Left ventricle myocardium superior (tissue), 1 donor: Measurements from ENCODE around the gene SRGAP2C. TPM values are rescaled to one million over a fixed set of nuclear protein-coding genes. Genes with fewer than 3 reads are reported as not detected.
"Not testable (repeated sequence)": the region's sequence is repeated elsewhere in the genome, so short reads cannot be mapped to it uniquely, and the experiment has no call there.

Experiments
- ATAC-seq: fragments of 200-7000 bp; cut with Tn5 transposase; one replicate; pipeline ENCODE4 v1.9.1; 2020; ENCODE audit warnings: mild to moderate bottlenecking, moderate library complexity
- DNase-seq: peaks from one replicate; pipeline ENCODE4 v3.0.0-alpha.2; 2020
- intact Hi-C: fragments of 100-400 bp; cut with micrococcal nuclease; formaldehyde crosslinking; loops from one replicate; pipeline ENCODE4 v1.11.0; 2022
- total RNA-seq: library from RNA; stranded (reverse); fragmentation: NEBNext Ultra II Directional; extraction: Animal tissue kit (Norgen Biotek cat#: 25700); gene quantifications from one replicate; pipeline ENCODE4 v1.2.1, GENCODE V29; 2021
- donor health status: DM: no; HTN: yes; CAD: no; lungs with severe emphysema.

SRGAP2C gene
- total RNA-seq, 1 donor from 2014 or later = 11.4 TPM

GRCh38 chr1:121262163-121262562 lies 77.4 kb downstream of the SRGAP2C start:
- intact Hi-C loops, DNase-seq: not testable (repeated sequence)
- peak; percentile 82 for ATAC-seq

- DNase-seq, intact Hi-C loops: not testable (repeated sequence)
- peak; percentile 24 for ATAC-seq
Observed at GRCh38 chr1:121263789-121264244, 79.0 kb downstream of the SRGAP2C start.

GRCh38 chr1:121267072-121267471 lies 82.3 kb downstream of the SRGAP2C start:
- intact Hi-C loops, DNase-seq, ATAC-seq: not testable (repeated sequence)

GRCh38 chr1:121269309-121269708 lies 84.5 kb downstream of the SRGAP2C start:
- ATAC-seq, intact Hi-C loops: not testable (repeated sequence)

GRCh38 chr1:121269973-121270372 lies 85.2 kb downstream of the SRGAP2C start:
- DNase-seq, intact Hi-C loops: not testable (repeated sequence)
- ATAC-seq = peak; percentile 45

More at GRCh38 chr1:121269309-121269708, 84.5 kb downstream of the SRGAP2C start:
- DNase-seq = not testable (repeated sequence)

GRCh38 chr1:121271143-121271715 lies 86.5 kb downstream of the SRGAP2C start:
- ATAC-seq = peak; percentile 80
- intact Hi-C loops, DNase-seq: not testable (repeated sequence)

- ATAC-seq, intact Hi-C loops, DNase-seq: not testable (repeated sequence)
Observed at GRCh38 chr1:121275435-121275834, 90.7 kb downstream of the SRGAP2C start.

GRCh38 chr1:121278202-121278601 lies 93.4 kb downstream of the SRGAP2C start:
- intact Hi-C loops = not testable (repeated sequence)

GRCh38 chr1:121278777-121279547 lies 94.2 kb downstream of the SRGAP2C start:
- DNase-seq, ATAC-seq, intact Hi-C loops: not testable (repeated sequence)

More at GRCh38 chr1:121278202-121278601, 93.4 kb downstream of the SRGAP2C start:
- DNase-seq, ATAC-seq: not testable (repeated sequence)

GRCh38 chr1:121279548-121279898 lies 94.7 kb downstream of the SRGAP2C start:
- DNase-seq, intact Hi-C loops: not testable (repeated sequence)
- ATAC-seq = peak; percentile 34

- DNase-seq, ATAC-seq, intact Hi-C loops: not testable (repeated sequence)
Observed at GRCh38 chr1:121280699-121281317, 96.0 kb downstream of the SRGAP2C start.

GRCh38 chr1:121281480-121281879 lies 96.7 kb downstream of the SRGAP2C start:
- DNase-seq, intact Hi-C loops: not testable (repeated sequence)
- peak; percentile 43 for ATAC-seq

- intact Hi-C loops, DNase-seq, ATAC-seq: not testable (repeated sequence)
Observed at GRCh38 chr1:121283587-121284180, 98.9 kb downstream of the SRGAP2C start.

- ATAC-seq = peak; percentile 44
- intact Hi-C loops, DNase-seq: not testable (repeated sequence)
Observed at GRCh38 chr1:121292590-121292989, 107.8 kb downstream of the SRGAP2C start.

GRCh38 chr1:121293263-121294204 lies 108.8 kb downstream of the SRGAP2C start:
- peak; percentile 98 for ATAC-seq
- intact Hi-C loops, DNase-seq: not testable (repeated sequence)

GRCh38 chr1:121294205-121294570 lies 109.4 kb downstream of the SRGAP2C start:
- intact Hi-C loops, ATAC-seq, DNase-seq: not testable (repeated sequence)

- DNase-seq, ATAC-seq: not testable (repeated sequence)
Observed at GRCh38 chr1:121296563-121296962, 111.8 kb downstream of the SRGAP2C start.

GRCh38 chr1:121298529-121298928 lies 113.8 kb downstream of the SRGAP2C start:
- intact Hi-C loops, ATAC-seq, DNase-seq: not testable (repeated sequence)

More at GRCh38 chr1:121296563-121296962, 111.8 kb downstream of the SRGAP2C start:
- intact Hi-C loops = not testable (repeated sequence)
